CD14-positive monocyte (primary cell): ENCODE measurements around the gene OR51A2. TPM values are rescaled to one million over a fixed set of nuclear protein-coding genes. Genes with fewer than 3 reads are reported as not detected.
"Not testable (repeated sequence)": the region's sequence is repeated elsewhere in the genome, so short reads cannot be mapped to it uniquely, and the experiment has no call there.

ENCODE experiments used
- DNase-seq, 3 donors: peaks; one replicate each; pipeline ENCODE4 v3.0.0-alpha.2; 2011 to 2022
- H2AFZ ChIP-seq: 2 replicates; pipeline ENCODE4 v1.6.0; 2012; ENCODE audit warnings: mild to moderate bottlenecking, low read depth, low read length, inconsistent platforms; ENCODE audit not compliant: insufficient read depth, poor library complexity, severe bottlenecking
- H3K27ac ChIP-seq, 2 donors: 1 replicate in 1 of 2; 2 replicates in 1 of 2; pipeline ENCODE4 v1.5.1; 2012 to 2013; ENCODE audit warnings: low read length in 2 of 2, control low read depth in 1 of 2, inconsistent platforms in 1 of 2, low read depth in 1 of 2, mild to moderate bottlenecking in 1 of 2
- H3K27me3 ChIP-seq, 2 donors: one replicate each; pipeline versions ENCODE4 v1.6.0 to v1.6.1; 2011 to 2013; ENCODE audit warnings: low read length in 2 of 2; ENCODE audit not compliant: control insufficient read depth in 2 of 2, insufficient read depth in 2 of 2
- H3K36me3 ChIP-seq, 2 donors: replicated peaks in 1 of 2; 1 replicate in 1 of 2; 2 replicates in 1 of 2; pipeline versions ENCODE4 v1.5.1 to v1.6.1; 2012 to 2013; ENCODE audit warnings: low read length in 2 of 2, control low read depth in 1 of 2, inconsistent platforms in 1 of 2, mild to moderate bottlenecking in 1 of 2; ENCODE audit not compliant: insufficient read depth in 2 of 2, control insufficient read depth in 1 of 2
- H3K4me1 ChIP-seq, 2 donors: 1 replicate in 1 of 2; 2 replicates in 1 of 2; pipeline versions ENCODE4 v1.5.1 to v1.6.1; 2012 to 2013; ENCODE audit warnings: low read length in 2 of 2, control low read depth in 1 of 2, inconsistent platforms in 1 of 2, mild to moderate bottlenecking in 1 of 2, moderate library complexity in 1 of 2; ENCODE audit not compliant: insufficient read depth in 2 of 2, control insufficient read depth in 1 of 2
- H3K4me2 ChIP-seq: replicated peaks from 2 replicates; pipeline ENCODE3; 2012; ENCODE audit warnings: low read length, moderate library complexity, mild to moderate bottlenecking; ENCODE audit not compliant: poor library complexity, severe bottlenecking; ENCODE audit errors: extremely low read depth
- H3K4me3 ChIP-seq, 3 experiments: fragments of 200-600 bp in 1 of 3; sonication (generic) in 1 of 3; replicated peaks in 1 of 3; 1 replicate in 2 of 3; 2 replicates in 1 of 3; pipeline ENCODE4 v1.5.1; 2011 to 2013; ENCODE audit warnings: low read length in 3 of 3, mild to moderate bottlenecking in 3 of 3, control low read depth in 2 of 3, low read depth in 2 of 3, inconsistent platforms in 1 of 3, moderate library complexity in 1 of 3
- H3K79me2 ChIP-seq: 2 replicates; pipeline ENCODE4 v1.6.0; 2012; ENCODE audit warnings: mild to moderate bottlenecking, control low read depth, inconsistent platforms, low read length, moderate library complexity; ENCODE audit not compliant: insufficient read depth
- H3K9ac ChIP-seq: 2 replicates; pipeline ENCODE4 v1.6.0; 2017; ENCODE audit warnings: low read length, mild to moderate bottlenecking; ENCODE audit not compliant: insufficient read depth, poor library complexity, severe bottlenecking
- H3K9me3 ChIP-seq, 2 donors: replicated peaks in 1 of 2; 1 replicate in 1 of 2; 2 replicates in 1 of 2; pipeline versions ENCODE4 v1.5.1 to v1.6.1; 2012 to 2013; ENCODE audit warnings: low read length in 2 of 2, control low read depth in 1 of 2; ENCODE audit not compliant: control insufficient read depth in 1 of 2, insufficient read depth in 1 of 2
- H4K20me1 ChIP-seq: 2 replicates; pipeline ENCODE4 v1.6.0; 2012; ENCODE audit warnings: mild to moderate bottlenecking, low read length, control low read depth, moderate library complexity; ENCODE audit not compliant: insufficient read depth
- H3K27ac Mint-ChIP-seq, 7 donors: one replicate each; pipeline ENCODE4 v1.8.0; 2020; ENCODE audit warnings: mild to moderate bottlenecking in 7 of 7, mixed read lengths in 7 of 7, moderate library complexity in 6 of 7, inconsistent platforms in 2 of 7
- H3K27me3 Mint-ChIP-seq, 3 donors: one replicate each; pipeline ENCODE4 v1.8.0; 2021 to 2022; ENCODE audit warnings: low read depth in 3 of 3, mild to moderate bottlenecking in 3 of 3, mixed read lengths in 3 of 3, moderate library complexity in 3 of 3, inconsistent platforms in 1 of 3
- H3K36me3 Mint-ChIP-seq, 2 donors: one replicate each; pipeline ENCODE4 v1.8.0; 2020; ENCODE audit warnings: mixed read lengths in 2 of 2, inconsistent platforms in 1 of 2, mild to moderate bottlenecking in 1 of 2
- H3K4me1 Mint-ChIP-seq: one replicate; pipeline ENCODE4 v1.8.0; 2020; ENCODE audit warnings: mild to moderate bottlenecking, mixed read lengths
- H3K4me3 Mint-ChIP-seq, 2 donors: one replicate each; pipeline ENCODE4 v1.8.0; 2020; ENCODE audit warnings: mild to moderate bottlenecking in 2 of 2, mixed read lengths in 2 of 2, moderate library complexity in 1 of 2
- H3K9me3 Mint-ChIP-seq, 7 donors: one replicate each; pipeline ENCODE4 v1.8.0; 2020 to 2022; ENCODE audit warnings: mixed read lengths in 7 of 7, mild to moderate bottlenecking in 6 of 7, moderate library complexity in 6 of 7, inconsistent platforms in 2 of 7
- CTCF ChIP-seq: fragments of 200-600 bp; IDR thresholded peaks from one replicate; pipeline ENCODE4 v1.8.0; 2022; ENCODE audit warnings: antibody characterized with exemption, mild to moderate bottlenecking
- WGBS: methylation state at CpG from one replicate; pipeline ENCODE4 v1.1.5; 2013; ENCODE audit warnings: missing lambda C conversion rate; ENCODE audit not compliant: insufficient coverage; 5-methylcytosine and 5-hydroxymethylcytosine counted together
- intact Hi-C, 2 donors: fragments of 100-400 bp; cut with micrococcal nuclease; formaldehyde crosslinking; loops; one replicate each; pipeline versions ENCODE4 v1.15.0 to v1.15.1; 2023
- polyA minus RNA-seq: library from RNA; depleted of rRNA, polyadenylated mRNA; stranded (reverse); fragments of >200 nt; gene quantifications from 2 replicates; pipeline ENCODE4 v1.2.3, GENCODE V29; 2012
- polyA plus RNA-seq, 3 donors: library from polyadenylated mRNA; depleted of rRNA in 1 of 3; unstranded in 2 of 3; stranded (reverse) in 1 of 3; fragments of 300-500 nt in 2 of 3; fragments of >200 nt in 1 of 3; fragmentation: Illumina TruSeq in 2 of 3; gene quantifications; 1 replicate in 2 of 3; 2 replicates in 1 of 3; pipeline ENCODE4 v1.2.3, GENCODE V29; 2012 to 2021
- total RNA-seq, 12 experiments: library from RNA in 1 of 12; stranded (reverse) in 1 of 12; fragments of 120-200 nt in 1 of 12; gene quantifications; one replicate each; pipeline ENCODE4 v1.2.4 and lab custom pipeline; 2013 to 2026; ENCODE audit warnings: mixed read lengths in 6 of 12, inconsistent platforms in 1 of 12

Gene OR51A2
- not detected for total RNA-seq (2013)
- polyA plus RNA-seq (not detected), polyA minus RNA-seq (not detected in 2 replicates), total RNA-seq (lab: John Stamatoyannopoulos, UW) (0 reads per million in 11 experiments)

DNA sequence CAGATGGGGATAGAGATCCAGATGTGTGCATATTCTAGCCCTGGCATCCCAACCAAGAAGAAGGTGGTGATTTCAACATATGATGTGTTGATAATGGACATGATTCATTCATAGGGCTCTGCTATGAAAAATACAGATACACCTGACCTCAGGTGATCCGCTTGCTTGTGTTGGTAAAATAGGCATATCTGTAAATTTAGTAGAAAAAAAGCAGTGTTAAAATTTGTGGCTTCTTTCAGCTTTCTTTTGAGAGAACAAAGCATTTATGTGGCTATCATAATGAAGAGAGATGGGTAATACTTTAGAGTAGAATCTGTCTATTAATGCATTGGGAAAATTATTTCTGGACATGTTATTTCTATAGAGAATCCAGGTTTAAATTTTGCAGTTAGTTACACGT lies at the start of gene OR51A2:
OR51A2 (minus strand) TSS at position 101 of the 400 bp plus-strand sequence; CDS start at position 101, 0 bp downstream.
- intact Hi-C loops, H3K27me3 Mint-ChIP-seq, H2AFZ ChIP-seq, H3K27ac Mint-ChIP-seq, DNase-seq, H3K4me2 ChIP-seq, H3K79me2 ChIP-seq, H3K4me3 Mint-ChIP-seq, H3K36me3 ChIP-seq, H3K9me3 Mint-ChIP-seq, H3K4me1 ChIP-seq, H3K4me3 ChIP-seq, H3K36me3 Mint-ChIP-seq, H3K27me3 ChIP-seq, H3K4me1 Mint-ChIP-seq, H3K9ac ChIP-seq, H4K20me1 ChIP-seq, H3K9me3 ChIP-seq, H3K27ac ChIP-seq: not testable (repeated sequence)
- no CpG with 5 or more reads among the region's 2 CpGs for WGBS

GRCh38 chr11:5004424-5005274 lies 49.1 kb upstream of the OR51A2 start:
- intact Hi-C loops: loop anchor here in 1 of 2 donors (5.0 kb wide), 1 partner anchor 817 kb away; no protein-coding TSS in a partner anchor

More at GRCh38 chr11:5004424-5005274, 49.1 kb upstream of the OR51A2 start:
- H3K79me2 ChIP-seq: no peaks in the 10 kb centered on the region
- no peak overlapping the region for H3K4me3 ChIP-seq
- no peak overlapping the region for H3K9ac ChIP-seq
- H3K9me3 Mint-ChIP-seq: peaks cover 0 to 2% (median 0%) of the 10 kb centered on the region in 7 donors
- DNase-seq: no peak
- no peak overlapping the region for H3K27ac Mint-ChIP-seq
- H3K4me1 ChIP-seq: no peaks in the 10 kb centered on the region
- peaks cover 0 to 2% of the 10 kb centered on the region in 2 donors for H3K27me3 ChIP-seq
- H3K36me3 Mint-ChIP-seq: no peaks in the 10 kb centered on the region
- H4K20me1 ChIP-seq: no peaks in the 10 kb centered on the region
- TF ChIP-seq CTCF: no peak
- H3K4me1 Mint-ChIP-seq: no peaks in the 10 kb centered on the region
- WGBS: 87% methylated on average over 3 of the region's 6 CpGs
- H3K36me3 ChIP-seq: no peaks in the 10 kb centered on the region
- H3K4me3 Mint-ChIP-seq: no peak overlapping the region
- no peak overlapping the region for H3K27ac ChIP-seq
- H3K9me3 ChIP-seq: no peaks in the 10 kb centered on the region
- H3K4me2 ChIP-seq: no peak overlapping the region
- peaks cover 0 to 8% (median 0%) of the 10 kb centered on the region in 3 donors for H3K27me3 Mint-ChIP-seq
- H2AFZ ChIP-seq: no peak overlapping the region
